HepG2 (cell line): ENCODE results near the gene IL32. TPM values are rescaled to one million over a fixed set of nuclear protein-coding genes. Genes with fewer than 3 reads are reported as not detected.

ENCODE experiments used
- ARNTL ChIP-seq: sonication (generic); formaldehyde crosslinking; IDR thresholded peaks from 2 replicates; pipeline ENCODE4 v1.4.0; 2020; ENCODE audit warnings: mild to moderate bottlenecking, missing genetic modification reagents
- CC2D1A ChIP-seq: sonication (generic); formaldehyde crosslinking; IDR thresholded peaks from 2 replicates; pipeline ENCODE4 v1.8.1; 2023; ENCODE audit warnings: mild to moderate bottlenecking, missing genetic modification reagents
- DMAP1 ChIP-seq: IDR thresholded peaks from 2 replicates; pipeline ENCODE4 v1.6.1; 2016
- HNF4G ChIP-seq, 2 experiments: sonication (generic) in 1 of 2; formaldehyde crosslinking in 1 of 2; IDR thresholded peaks; 2 replicates each; pipeline versions ENCODE4 v1.4.0 to v1.6.1; 2011 to 2020; ENCODE audit warnings: borderline replicate concordance in 2 of 2, low read depth in 2 of 2, mild to moderate bottlenecking in 2 of 2, low read length in 1 of 2, missing genetic modification reagents in 1 of 2, moderate library complexity in 1 of 2
- MLXIP ChIP-seq: sonication (generic); formaldehyde crosslinking; IDR thresholded peaks from 2 replicates; pipeline ENCODE4 v1.9.0; 2021; ENCODE audit warnings: missing genetic modification reagents, borderline replicate concordance
- NR2F1 ChIP-seq, 2 experiments: fragments of 450-650 bp in 1 of 2; formaldehyde crosslinking in 1 of 2; IDR thresholded peaks; 2 replicates each; pipeline versions ENCODE4 v1.5.0 to v1.6.1; 2016 to 2020; ENCODE audit warnings: mild to moderate bottlenecking in 1 of 2, missing compliant biosample characterization in 1 of 2, missing genetic modification reagents in 1 of 2, moderate library complexity in 1 of 2
- PBX3 ChIP-seq: sonication (generic); formaldehyde crosslinking; IDR thresholded peaks from 2 replicates; pipeline ENCODE4 v1.8.1; 2023; ENCODE audit warnings: missing genetic modification reagents, inconsistent platforms, borderline replicate concordance
- PREB ChIP-seq: sonication (generic); formaldehyde crosslinking; IDR thresholded peaks from 2 replicates; pipeline ENCODE4 v1.4.0; 2020; ENCODE audit warnings: missing genetic modification reagents
- SETDB1 ChIP-seq: sonication (generic); formaldehyde crosslinking; IDR thresholded peaks from 2 replicates; pipeline ENCODE4 v1.5.1; 2020; ENCODE audit warnings: missing genetic modification reagents, mild to moderate bottlenecking, borderline replicate concordance
- SMAD3 ChIP-seq: sonication (generic); formaldehyde crosslinking; IDR thresholded peaks from 2 replicates; pipeline ENCODE4 v1.4.0; 2020; ENCODE audit warnings: missing genetic modification reagents
- TMF1 ChIP-seq: sonication (generic); formaldehyde crosslinking; IDR thresholded peaks from 2 replicates; pipeline ENCODE4 v1.8.1; 2022; ENCODE audit warnings: low read depth, missing genetic modification reagents
- ZKSCAN5 ChIP-seq: sonication (generic); formaldehyde crosslinking; IDR thresholded peaks from 2 replicates; pipeline ENCODE4 v1.5.1; 2020; ENCODE audit warnings: mild to moderate bottlenecking, missing genetic modification reagents
- ZMYM4 ChIP-seq: sonication (generic); formaldehyde crosslinking; IDR thresholded peaks from 2 replicates; pipeline ENCODE4 v1.8.1; 2023; ENCODE audit warnings: mild to moderate bottlenecking, missing genetic modification reagents
- ZNF253 ChIP-seq: sonication (generic); formaldehyde crosslinking; IDR thresholded peaks from 2 replicates; pipeline ENCODE4 v1.8.0; 2022; ENCODE audit warnings: mild to moderate bottlenecking, missing genetic modification reagents, borderline replicate concordance
- ZNF770 ChIP-seq: sonication (generic); formaldehyde crosslinking; IDR thresholded peaks from 2 replicates; pipeline ENCODE4 v1.5.0; 2020; ENCODE audit warnings: mild to moderate bottlenecking, missing genetic modification reagents
- polyA plus RNA-seq, 8 experiments: library from polyadenylated mRNA; depleted of rRNA in 3 of 8; stranded (reverse) in 7 of 8; unstranded in 1 of 8; fragments of >200 nt; fragmentation: Illumina TruSeq in 4 of 8; extraction: Trizol in 4 of 8; gene quantifications; 2 replicates each; pipeline versions ENCODE4 v1.2.1 to v1.2.3, GENCODE V29; 2011 to 2016; ENCODE audit warnings: low read depth in 4 of 8, missing spikeins in 1 of 8, mixed read lengths in 1 of 8; ENCODE audit not compliant: insufficient read depth in 1 of 8
- total RNA-seq, 5 experiments: library from RNA; depleted of rRNA; stranded (reverse); fragments of >200 nt; fragmentation: Illumina TruSeq; extraction: Trizol; gene quantifications; 2 replicates each; pipeline ENCODE4 v1.2.3, GENCODE V29; 2016; ENCODE audit warnings: low read depth in 1 of 5

Gene IL32
- total and polyA plus RNA-seq, 2 of the 13 experiments (the other 11 are each of a cell fraction or from before 2014, with no cell fraction given) = 115 to 165 TPM

GRCh38 chr16:3042376-3042775 lies 23.1 kb upstream of the IL32 start (continued):
- TF ChIP-seq MLXIP (CRISPR knock-in tag) (no peak), SMAD3 (CRISPR knock-in tag) (no peak), CC2D1A (no peak), ZNF253 (CRISPR knock-in tag) (no peak), NR2F1 (CRISPR knock-in tag; IDR thresholded peaks at IDR 0.05) (0 out of 4 replicates have a peak, but pooled peaks of 1 of the 2 experiments have one; percentile 13), SETDB1 (CRISPR knock-in tag) (no peak), PREB (CRISPR knock-in tag) (no peak), HNF4G (IDR thresholded peaks at IDR 0.05; ENCODE audit: borderline replicate concordance, low read depth, low read length) (no peak), HNF4G (CRISPR knock-in tag; IDR thresholded peaks at IDR 0.05; ENCODE audit: borderline replicate concordance, low read depth) (no peak), TMF1 (CRISPR knock-in tag) (no peak), ZNF770 (peak; percentile 98), ZKSCAN5 (CRISPR knock-in tag) (no peak), ARNTL (CRISPR knock-in tag) (no peak), ZMYM4 (no peak), DMAP1 (CRISPR knock-in tag) (no peak), PBX3 (CRISPR knock-in tag) (no peak)
